ENCODE measurements around the gene PXYLP1.

The PXYLP1 gene

GRCh38 chr3:141330235-141330634 lies 98.6 kb downstream of the PXYLP1 start:
- no peak for DNase-seq

- DNase-seq = no peak
Observed at GRCh38 chr3:141330718-141331376, 99.2 kb downstream of the PXYLP1 start.

GRCh38 chr3:141331377-141332318 lies 100.0 kb downstream of the PXYLP1 start:
- no peak for DNase-seq

- DNase-seq = no peak
Observed at GRCh38 chr3:141332416-141332815, 100.8 kb downstream of the PXYLP1 start.

- DNase-seq = no peak
Observed at GRCh38 chr3:141333836-141334626, 102.4 kb downstream of the PXYLP1 start.

DNA sequence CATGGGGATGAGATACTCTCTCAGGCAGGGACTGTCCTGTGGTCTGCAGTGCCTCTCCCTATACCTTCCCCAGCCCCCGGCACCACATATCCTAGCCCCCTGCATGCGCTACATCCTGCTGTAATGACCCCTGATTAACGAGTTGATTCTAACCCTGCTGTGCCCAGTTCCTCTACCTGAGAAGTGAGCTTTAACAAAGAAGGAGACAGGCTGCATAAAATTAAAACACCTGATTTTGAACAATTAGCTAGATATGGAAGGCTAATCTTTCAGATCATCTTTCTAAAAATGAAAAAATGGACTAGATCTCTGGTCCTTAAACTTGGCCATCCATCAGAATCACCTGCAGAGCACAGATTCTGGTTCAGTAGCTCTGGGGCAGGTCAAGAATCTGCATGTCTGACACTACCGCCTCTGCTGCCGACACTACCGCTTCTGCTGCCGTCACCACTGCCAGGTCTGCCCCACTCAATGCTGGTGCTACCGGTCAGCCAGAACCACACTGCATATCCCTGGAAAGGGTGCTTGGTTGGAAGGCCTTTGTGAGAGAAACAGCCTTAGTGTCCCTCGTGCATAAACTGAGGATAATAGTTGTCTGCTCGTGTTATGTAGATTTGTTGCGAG lies 103.1 kb downstream of the PXYLP1 start:
- no peak for DNase-seq

- no peak for DNase-seq
Observed at GRCh38 chr3:141335531-141336061, 104.0 kb downstream of the PXYLP1 start.

DNA sequence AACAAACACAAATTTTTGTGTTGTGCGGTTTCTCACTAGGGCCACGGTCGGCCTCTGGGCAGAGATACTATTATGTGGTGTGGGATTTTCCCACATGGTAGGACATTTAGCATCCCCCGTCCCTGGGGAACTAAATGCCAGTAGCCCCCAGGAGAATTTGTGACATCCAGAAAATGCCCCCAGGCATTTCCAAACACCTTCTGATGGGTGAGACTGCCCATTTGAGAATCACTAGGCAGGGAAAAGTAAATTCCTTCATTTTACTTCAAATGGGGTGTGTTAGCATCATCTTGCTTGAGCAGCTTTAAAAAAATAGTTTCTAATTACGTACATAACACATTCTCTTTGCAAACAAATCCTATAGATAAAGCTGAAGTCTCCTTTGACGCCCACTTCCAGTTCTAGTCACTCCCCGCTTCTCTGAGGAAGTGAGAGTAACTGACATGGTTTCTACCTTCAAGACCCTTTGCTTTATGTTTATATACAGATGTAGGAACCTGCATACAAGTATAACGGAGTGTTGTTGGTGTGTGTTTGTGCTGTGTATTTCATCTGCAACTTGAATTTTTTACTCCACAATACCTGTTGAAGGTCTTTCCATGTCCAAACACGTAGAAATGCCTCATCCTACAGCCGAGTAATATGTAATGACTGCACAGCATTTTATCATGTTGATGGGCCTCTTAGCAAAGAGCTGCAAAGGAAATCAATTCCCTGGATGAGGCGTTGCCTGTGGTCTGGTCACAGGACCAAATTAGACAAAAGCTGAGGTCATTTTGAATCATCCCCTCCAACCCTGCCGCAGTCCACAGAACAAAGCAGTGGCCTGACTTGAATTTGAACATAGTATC lies 105.3 kb downstream of the PXYLP1 start:
- DNase-seq = no peak

DNA sequence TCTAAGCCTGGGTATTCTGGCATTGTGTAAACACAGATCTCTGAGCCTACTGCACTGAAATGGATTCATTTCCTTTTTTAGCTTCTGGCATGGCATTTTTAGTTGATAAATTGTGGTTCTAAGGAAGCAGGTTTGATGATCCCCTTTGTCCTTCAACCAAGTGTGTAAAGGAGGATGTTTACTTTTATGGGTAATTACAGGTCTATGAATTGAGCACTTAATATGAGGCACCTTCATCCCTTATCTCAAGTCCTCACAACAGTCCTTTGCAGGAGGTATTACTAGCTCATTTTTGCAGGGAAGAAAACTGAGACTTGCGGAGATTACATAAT lies 105.9 kb downstream of the PXYLP1 start:
- no peak for DNase-seq

DNA sequence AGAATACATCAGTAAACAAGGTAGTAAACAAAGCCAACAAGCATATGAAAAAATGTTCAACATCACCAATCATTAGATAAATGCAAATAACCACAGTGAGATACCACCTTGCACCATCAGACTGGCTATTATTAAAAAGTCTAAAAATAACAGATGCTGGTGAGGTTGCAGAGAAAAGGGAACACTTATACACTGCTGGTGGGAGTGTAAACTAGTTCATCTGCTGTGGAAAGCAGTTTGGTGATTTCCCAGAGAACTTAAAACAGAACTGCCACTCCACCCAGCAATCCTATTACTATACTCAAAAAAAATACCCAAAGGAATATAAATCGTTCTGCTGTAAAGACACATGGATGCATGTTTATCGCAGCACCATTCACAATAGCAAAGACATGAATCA lies 106.4 kb downstream of the PXYLP1 start:
- no peak for DNase-seq

DNA sequence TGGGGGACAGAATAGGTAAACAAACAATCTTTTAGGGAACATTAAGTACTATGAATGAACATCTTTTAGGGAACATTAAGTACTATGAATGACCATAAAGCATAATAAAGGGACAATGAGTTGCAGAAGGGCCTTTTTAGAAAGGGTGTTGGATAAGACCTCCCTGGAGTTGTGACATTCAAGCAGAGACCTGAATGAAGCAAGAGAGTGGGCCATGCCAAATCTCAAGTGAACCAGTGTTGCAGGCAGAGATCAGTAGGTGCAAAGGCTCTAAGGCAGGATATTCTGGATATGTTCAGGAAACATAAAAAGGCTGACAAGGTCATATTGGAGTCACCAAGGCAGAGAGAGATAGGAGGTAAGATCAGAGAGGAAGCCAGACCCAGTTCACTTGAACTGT lies 107.3 kb downstream of the PXYLP1 start:
- DNase-seq = no peak

DNA sequence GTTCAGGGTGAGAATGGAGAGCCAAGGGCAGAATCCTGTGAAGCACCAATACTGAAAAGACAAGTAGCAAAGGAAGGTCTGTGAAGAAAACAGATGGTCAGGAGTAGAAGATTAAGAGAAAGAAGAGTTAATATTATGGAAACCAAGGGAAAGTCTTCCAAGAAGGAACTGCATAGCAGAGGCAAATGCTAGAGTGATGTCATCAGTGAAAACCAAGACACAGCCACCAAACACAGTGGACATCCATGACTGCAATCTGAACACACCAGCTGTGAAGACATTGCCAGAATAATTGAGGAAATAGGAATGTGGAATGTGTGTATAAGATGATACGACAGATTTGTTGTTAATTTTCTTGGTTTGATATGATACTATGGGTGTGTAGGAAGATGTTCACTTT lies 109.9 kb downstream of the PXYLP1 start:
- no peak for DNase-seq

DNA sequence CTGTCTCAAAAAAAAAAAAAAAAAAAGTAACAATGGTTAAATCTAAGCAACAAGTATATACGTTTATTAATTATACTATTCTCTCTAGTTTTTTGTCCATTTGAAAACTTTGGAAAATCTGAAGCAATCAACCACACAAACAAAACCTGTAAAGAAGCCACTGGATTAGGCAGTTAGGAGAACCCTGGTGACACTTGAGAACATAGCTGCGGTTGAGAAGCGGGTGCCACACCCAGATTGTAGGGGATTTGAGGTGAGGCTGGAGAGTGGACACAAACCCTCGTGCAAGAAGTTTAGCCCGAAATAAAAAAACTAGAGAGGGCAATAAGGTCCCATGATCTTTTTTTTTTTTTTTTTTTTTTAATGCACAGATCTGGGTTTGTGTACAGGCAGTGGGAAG lies 110.8 kb downstream of the PXYLP1 start:
- no peak for DNase-seq

- DNase-seq = no peak
Observed at GRCh38 chr3:141343077-141343476, 111.5 kb downstream of the PXYLP1 start.

DNA sequence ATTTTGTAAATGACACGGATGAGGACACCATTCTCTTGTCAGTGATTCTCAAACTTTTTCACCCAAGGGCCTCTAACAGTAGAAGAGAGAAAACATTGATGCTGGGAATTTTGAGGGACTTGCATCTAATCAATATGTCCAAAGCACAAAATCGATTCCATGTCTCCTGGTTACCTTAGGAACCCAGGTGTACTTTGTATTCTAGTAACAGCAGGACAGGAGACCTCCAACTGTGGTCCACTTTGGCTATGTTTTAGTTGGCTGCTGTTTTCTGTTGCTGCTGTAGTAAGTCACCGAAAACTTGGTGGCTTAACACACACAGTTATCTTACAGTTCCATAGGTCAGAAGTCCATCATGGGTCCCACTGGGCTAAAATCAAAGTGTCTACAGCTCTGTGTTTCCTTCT lies 112.2 kb downstream of the PXYLP1 start:
- no peak for DNase-seq
